Measurements from ENCODE around the gene C4orf17.
"Not testable (repeated sequence)": the region's sequence is repeated elsewhere in the genome, so short reads cannot be mapped to it uniquely, and the experiment has no call there.

C4orf17 gene

DNA sequence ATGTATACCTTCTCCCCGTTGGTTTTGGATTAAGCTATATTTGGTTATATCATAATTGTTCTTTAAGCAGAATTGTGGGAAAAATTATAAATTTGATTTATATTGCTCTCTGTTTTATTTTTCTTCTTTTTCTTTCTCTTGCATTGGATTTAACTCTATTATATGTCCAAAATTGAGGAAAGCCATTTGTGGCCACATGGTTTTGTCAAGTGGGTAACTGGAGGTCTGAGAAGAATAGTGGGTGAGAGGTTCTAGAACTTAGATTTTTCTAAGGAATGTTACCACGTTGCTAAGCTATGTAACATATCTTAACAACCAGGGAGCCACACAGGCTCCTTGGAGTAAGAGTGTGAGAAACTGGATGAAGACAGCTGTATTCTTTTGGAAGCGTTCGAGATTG is at the start of gene C4orf17:
TSS of gene C4orf17 (plus strand) at position 301 of the 400 bp plus-strand sequence. CDS start 2,061 bp downstream, outside the sequence.
- no peak for DNase-seq (ENCODE audit: low read depth in 2 of 2)

DNA sequence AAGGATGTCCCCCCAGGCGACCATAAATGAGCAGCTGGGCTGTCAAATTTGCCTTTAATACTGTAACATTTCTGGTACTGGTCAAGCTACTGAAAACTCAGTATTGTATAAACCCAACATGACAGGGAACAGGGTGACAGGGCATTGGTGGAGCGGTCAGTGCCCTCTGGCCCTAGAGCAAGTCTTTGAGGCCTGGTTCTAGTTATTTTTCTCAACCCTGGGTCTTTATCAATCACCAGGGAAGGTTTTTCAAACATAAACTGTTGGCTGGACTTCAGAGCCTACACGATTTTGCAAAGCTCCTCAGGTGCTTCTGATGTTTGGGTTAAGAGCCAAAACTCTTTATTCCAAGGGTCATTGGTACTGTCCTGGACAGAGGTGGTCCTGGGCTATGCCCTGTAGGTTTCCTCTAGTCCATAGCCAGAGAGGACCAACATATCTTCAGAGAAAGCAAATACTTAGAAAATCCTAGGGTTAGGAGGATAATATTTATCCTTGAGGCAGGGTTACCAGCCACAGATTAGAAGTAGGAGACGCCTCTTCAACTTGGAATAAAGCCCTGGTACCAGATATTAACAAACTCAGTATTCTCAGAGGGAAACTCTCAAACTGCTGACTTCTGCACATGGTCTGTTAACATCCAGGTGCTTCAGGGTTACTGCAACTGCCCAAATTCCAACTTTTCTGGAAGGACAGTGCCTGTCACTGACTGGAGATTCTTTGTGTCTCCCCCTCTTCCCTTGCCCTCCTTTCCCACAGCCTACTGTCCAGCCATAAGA is 49.0 kb upstream of the C4orf17 start:
- no peak for DNase-seq (ENCODE audit: low read depth in 2 of 2)

DNA sequence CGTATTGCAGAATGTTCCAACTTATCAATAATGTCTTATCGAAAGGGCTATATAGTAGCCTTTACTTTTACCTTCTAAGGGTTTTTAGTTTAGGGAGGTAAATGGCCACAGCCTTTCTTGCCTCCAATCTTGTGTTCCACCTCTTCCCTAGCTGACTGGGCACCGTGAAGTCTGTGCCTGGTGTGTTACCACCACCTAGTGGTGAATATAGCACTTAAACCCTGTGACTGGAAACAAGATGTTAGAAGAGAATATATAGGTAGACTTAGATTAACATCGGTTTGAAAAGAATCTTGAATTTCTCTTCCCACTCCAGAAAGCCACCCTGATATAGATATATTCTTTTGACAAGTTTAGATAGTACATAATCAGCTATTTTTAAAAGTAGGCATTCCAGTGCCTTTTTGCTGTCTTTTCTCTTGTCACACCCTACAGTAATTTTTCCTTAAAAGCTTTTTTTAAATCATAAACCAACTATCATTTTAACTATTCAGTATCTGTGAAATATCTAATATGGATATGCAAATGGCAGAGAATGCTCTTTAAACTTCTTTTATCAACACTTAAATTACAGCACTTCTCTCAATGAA is 47.9 kb upstream of the C4orf17 start:
- no peak for DNase-seq (ENCODE audit: low read depth in 2 of 2)

DNA sequence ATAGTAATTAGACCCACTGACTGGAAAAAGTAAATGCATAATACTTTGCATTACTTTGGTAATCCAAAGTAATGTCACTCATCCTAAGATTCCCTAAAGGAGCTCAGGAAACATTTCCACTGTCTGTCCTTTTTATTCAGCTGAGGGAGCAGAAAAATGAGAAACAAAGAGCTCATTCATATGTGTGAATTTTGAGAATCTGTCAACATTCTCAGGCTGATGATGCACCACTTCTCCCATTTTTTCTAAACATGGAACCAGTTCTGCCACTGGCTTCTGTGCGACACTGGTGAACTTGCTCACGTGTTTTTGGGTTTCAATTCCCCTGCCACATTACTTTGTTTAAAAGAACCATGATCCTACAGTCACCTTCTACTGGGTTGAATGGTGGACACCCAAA is 47.3 kb upstream of the C4orf17 start:
- DNase-seq (ENCODE audit: low read depth in 2 of 2): no peak

DNA sequence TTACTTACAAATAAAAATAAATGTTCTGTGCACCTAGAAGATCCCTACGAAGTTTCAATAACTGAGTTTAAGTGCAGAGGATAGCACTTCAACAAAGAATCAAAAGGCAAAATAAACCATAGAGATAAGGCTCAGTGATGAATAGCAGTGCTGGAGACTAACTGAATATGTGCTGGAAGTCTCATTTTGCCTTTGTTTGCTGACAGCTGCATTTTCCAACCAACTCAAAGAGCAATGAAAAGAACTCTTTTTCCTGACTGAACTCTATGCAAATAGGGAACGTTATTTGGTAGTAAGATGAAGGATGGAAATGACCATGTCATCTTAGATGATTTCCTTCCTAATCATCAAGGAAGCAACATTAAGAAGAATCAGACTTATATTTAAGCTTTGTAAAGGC is 42.9 kb upstream of the C4orf17 start:
- no peak for DNase-seq (ENCODE audit: low read depth in 2 of 2)

DNA sequence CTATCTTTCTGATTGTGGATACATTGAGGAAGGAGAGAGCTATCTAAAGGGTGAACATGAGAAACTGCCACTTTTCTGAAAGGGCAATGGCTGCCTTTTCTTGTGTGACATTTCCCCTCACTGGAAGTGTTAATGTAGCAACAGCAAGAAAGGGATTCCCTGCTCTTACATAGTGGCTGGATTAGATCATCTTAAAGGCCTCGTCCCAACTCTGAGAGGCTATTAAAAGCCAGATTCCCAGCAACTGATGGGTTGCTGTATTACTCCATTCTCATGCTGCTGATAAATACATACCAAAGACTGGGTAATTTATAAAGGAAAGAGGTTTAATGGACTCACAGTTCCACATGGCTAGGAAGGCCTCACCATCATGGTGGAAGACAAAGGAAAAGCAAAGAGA is 41.9 kb upstream of the C4orf17 start:
- DNase-seq (ENCODE audit: low read depth in 2 of 2): no peak

DNA sequence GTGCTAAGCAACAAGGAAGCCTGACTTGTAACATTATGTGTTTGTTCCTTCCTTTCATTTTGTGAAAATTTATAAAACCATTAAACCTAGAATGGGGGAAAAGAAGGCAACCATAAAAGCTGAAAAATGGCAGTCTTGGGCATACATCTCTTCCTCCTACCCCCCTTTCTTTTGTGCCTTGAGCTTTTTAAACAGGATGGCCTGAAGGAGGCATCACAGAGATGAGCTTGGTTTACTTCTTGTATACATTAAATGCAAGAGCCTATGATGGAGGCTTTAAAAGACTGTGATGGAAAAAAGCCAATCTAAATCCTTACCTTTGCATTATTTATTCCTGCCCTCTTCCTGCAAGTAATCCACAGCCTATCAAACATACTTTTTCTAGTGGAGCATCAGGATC is 39.5 kb upstream of the C4orf17 start:
- no peak for DNase-seq (ENCODE audit: low read depth in 2 of 2)

DNA sequence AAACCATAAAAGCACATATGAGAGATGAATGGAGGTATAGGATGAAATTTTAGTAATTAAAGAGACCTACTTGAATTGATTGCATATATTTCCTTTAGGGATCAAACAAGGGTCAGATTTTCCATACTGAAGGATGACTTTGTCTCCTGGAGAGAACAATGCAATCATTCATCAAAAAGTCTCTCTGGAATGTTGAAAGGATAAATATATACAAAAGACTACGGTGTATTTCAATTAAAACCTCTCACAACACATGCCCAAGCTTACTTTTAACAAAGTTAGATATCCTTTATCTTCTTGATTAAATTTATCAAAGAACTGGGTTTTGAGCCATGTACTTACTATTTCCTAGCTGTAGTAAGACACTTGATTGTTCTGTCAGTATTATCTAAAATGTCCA is 38.9 kb upstream of the C4orf17 start:
- DNase-seq (ENCODE audit: low read depth in 2 of 2): no peak

DNA sequence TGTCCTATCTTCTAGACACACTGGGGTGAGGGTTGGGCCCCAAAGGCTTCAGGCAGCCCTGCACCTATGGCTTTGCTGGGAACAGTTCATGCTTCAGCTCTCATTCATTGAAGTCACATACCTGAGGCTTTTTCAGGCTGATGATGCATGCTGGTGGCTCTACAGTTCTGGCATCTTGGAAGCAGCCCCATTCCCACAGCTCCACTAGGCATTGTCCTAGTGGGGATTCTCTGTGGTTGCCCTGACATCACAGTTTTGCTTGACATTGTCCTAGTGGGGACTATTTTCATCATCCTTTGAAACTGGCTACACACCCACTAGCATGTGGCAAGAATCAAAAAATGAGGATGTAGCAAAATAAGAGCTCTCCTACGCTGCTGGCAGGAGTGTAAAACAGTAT is 37.7 kb upstream of the C4orf17 start:
- DNase-seq (ENCODE audit: low read depth in 2 of 2): no peak

DNA sequence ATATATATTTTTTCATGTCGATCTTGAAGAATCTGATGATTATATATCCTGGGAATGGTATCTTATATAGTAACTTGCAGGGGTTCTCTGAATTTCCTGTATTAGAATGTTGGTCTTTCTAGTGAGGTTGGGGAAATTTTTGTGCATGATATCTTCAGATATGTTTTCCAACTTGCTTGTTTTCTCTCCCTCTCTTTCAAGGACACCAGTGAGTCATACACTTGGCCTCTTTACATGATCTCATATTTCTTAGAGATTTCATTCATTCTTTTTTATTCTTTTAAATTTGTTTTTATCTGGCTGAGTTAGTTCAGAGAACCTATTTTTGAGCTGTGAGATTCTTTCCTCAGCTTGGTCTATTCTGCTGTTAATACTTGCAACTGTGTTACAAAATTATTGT is 27.2 kb upstream of the C4orf17 start:
- no peak for DNase-seq (ENCODE audit: low read depth in 2 of 2)

DNA sequence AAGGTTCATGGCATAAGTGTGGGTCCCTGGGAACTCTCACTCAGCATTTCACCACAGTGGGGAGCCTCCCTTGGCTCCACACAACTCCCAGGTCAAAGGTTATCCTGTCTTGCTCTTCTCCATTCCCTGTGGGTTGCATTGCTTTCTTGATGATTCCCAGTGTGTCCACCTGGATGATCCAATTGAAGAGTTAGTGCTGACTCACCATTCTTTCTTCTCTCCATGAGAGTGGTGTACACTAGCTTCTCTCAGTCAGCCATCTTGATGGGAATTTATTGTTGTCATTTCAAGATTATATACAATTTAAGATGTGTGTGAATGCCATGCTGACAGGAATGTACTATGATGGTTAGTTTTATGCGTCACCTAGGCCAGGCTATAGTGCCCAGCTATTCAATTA is 25.6 kb upstream of the C4orf17 start:
- DNase-seq (ENCODE audit: low read depth in 2 of 2): no peak

DNA sequence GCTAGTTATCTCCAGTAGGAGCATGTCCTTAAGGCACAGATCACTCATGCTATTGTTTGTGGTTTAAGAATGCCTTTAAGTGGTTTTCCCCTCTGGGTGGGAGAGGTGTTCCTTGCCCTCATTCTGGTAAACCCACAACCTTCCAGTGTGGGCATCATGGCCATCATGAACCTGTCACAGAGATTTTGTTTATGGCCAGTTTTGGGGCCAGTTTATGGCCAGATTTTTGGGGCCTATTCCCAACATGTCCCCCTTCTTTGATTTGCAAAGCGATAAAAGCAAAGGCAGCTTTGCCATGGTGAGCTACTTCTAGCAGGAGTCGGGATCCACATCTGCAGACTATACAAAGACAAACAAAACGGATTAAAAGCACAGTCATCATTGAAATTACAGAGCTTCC is 24.2 kb upstream of the C4orf17 start:
- not testable (repeated sequence) for DNase-seq (ENCODE audit: low read depth in 2 of 2)

DNA sequence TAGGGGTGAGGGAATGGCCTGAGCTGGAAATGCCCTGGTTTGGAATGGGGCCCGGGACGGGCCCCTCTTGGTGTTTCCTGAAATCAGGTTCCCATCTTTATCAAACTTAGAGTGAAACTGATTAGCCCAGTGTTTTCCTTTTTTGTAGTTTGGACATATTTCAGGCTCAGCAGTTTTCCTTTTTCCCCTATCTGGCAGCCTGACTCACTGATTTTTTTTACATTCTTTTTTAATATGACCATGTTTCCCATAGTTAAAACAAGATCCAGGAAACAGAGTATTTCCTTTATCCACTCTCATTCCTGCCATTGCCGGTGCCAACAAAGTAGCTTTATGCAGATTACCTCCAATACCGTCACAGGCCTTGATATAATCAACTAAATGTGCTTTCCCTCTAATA is 20.5 kb upstream of the C4orf17 start:
- DNase-seq (ENCODE audit: low read depth in 2 of 2): no peak

DNA sequence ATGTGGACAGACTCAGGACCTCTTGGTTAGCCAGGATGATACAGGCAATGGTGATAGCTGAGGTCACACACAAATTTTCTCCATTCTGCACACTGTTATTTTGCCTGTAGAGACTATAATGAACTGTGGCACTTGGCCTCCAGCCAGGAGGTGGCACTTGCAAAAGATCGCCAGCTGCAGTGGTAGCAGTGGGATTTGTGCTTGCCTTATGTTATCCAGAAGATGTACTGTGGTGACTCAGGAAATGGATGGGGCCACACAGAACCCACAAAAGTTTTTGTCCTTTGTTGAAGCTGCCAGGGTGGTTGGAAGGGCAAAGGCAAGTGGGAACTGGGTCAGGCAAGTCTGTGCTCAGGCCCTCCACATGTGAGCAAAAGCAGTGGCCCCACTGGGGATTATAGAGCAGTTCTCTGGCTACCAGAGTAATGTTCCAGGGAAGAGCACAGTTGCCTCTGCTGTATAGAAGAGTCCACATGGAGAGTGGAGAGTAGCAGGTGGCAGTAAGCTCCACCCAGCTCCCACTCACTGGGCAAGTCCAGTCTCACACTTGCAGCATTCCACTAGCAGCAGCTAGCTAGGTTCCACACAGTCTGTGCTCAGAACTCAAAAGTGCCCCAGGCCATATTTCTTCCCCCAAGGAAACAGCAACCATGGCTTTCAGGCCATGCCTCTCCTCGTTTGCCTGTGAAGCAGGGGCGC is 5.9 kb upstream of the C4orf17 start:
- DNase-seq (ENCODE audit: low read depth in 2 of 2): no peak

DNA sequence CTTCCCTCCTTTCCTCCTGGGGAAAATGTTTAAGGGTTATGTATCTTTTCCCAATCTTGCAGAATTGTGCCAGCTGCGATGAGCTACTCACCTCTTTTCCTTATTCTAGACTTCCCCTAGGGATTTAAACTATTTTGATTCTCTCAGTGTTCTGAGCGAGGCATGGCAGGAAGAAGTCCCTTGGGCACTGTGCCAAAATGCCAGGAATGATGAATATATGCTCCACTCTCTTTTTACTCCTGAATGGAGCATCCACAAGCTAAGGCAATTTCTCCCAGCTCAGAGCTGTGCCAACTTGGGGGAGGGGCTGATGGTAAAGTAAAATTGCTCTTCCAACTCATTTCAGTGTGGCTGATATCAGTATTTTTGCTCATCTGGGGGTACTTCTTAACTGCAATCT is 4.0 kb upstream of the C4orf17 start:
- DNase-seq (ENCODE audit: low read depth in 2 of 2): no peak

DNA sequence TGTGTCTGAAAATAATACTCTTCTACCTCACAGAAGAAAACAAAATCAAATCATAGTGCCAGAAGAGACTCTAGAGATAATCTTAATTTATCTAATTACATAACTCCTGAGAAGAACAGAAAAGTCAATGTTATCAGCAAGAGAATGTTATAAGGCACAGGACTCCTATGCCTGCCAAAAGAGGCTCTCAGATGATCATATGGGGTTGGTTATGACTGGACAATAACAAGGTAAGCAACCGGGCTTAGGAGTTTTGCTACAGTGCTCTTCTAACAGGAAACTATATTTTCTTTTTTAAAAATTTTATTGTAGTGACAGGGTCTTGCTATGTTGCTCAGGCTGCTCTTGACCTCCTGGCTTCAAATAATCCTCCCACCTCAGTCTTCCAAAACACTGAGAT is 3.5 kb upstream of the C4orf17 start:
- DNase-seq (ENCODE audit: low read depth in 2 of 2): no peak

DNA sequence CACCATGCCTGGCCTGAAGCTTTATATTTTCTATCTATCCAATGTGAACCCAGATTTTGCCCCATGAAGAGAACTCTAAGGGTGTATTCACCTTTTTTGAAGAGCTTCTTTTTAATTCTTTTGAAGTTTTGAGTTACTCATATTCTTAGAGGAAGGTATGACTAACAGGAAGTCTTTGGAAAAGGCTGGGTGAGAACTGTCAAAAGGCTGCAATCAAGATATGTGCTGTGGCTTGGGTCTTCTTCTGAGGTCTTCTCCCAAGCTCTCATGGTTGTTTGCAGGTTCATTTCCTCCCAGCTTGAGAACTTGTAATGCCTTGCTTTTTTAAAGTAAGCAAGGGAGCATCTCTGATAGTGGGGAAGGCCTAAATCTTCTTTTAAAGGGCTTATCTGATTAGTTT is 3.1 kb upstream of the C4orf17 start:
- DNase-seq (ENCODE audit: low read depth in 2 of 2): peak in 1 of 2 donors; percentile 1

DNA sequence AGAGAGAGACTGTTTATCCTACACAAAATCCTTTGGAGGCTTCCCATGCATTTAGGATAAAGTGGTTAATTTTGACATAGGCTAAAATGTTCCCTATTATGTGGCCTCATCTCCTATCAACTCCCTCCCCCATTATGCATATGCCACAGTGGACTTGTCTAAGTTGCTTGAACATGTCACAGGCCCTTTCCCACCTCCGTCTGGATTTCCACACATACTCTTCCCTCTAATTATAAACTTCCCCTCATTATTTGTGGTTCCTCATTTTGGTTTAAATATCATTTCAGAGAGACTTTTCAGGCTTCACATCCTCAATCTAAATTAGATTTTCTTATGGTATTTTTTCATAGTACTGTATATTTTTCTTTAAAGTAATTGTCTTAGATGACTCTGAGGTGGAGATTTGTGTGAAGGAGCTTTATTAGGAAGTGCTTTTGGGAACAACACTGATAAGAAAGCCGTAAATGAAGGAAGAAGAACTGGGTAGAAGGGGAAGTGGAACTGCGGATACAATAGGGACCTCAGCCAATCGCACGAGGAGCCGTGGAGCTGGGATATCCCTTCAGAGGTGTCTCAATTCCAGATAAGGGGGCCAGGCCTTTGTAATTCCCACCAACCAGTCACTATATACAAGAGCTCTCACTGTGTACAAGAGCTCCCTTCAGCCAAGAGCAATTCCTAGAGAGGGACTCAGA is 7.9 kb downstream of the C4orf17 start:
- DNase-seq (ENCODE audit: low read depth in 2 of 2): no peak

DNA sequence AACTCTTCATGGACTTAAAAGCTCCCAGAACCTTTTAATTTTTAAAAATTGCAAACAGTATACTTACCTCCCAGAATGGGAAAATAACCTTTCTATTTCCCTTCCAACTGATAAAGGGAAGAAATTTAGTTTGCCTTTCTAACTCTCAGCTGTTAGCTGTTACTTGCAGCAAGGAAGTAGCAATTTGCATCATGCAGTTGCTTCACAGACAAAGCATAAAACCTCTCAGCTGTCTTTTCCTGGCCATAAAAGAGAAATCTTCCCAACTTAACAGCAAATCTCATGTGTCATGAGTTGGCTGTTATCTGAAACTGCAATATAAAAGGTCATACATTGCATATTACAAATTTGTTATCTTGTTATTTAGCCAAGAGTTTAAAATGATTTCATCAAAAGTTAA is 18.4 kb downstream of the C4orf17 start:
- no peak for DNase-seq (ENCODE audit: low read depth in 2 of 2)

DNA sequence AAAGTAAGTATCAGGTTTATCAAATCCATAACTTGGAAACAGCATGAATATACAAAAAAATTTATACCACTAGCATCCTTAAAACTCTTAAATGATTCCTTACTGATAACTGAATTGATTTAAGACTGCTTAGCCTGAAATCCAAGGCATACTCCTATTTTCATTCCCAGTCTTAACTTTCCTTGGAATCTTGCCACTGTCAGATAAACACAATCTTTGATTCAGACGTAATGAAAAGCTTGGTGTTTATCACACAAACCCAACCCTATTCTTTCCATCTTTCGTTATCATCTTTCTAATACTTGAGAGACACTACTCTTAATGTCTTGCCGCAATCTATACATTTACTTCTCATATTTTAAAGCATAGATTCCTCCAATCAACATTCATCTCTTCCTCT is 19.1 kb downstream of the C4orf17 start:
- DNase-seq (ENCODE audit: low read depth in 2 of 2): no peak

DNA sequence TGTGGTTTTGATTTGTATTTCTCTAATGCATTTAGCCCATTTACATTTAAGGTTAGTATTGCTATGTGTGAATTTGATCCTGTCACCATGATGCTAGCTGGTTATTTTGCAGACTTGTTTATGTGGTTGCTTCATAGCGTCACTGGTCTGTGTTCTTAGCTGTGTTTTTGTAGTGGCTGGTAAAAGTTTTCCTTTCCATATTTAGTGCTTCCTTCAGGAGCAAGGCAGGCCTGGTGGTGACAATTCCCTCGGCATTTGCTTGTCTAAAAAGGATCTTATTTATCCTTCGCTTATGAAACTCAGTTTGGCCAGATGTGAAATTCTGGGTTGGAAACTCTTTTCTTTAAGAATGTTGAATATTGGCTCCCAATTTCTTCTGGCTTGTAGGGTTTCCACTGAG is 23.9 kb downstream of the C4orf17 start:
- not testable (repeated sequence) for DNase-seq (ENCODE audit: low read depth in 2 of 2)

DNA sequence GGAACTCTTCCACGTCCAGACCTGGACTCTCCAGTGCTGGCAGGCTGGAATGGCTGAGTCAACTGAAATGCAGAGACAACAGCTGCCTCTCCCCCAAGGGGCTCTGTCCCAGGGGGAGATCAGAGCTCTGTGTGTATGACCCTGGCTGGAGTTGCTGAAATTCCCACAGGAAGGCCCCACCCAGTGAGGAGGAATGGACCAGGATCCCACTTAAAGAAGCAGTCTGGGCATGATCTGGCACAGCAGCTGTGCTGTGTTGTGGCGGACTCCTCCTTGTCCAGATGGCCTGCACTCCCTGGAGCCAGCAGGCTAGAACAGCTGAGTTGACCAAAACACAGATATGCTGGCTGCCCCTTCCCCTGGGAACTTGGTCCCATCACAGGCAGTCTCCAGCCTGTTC is 25.4 kb downstream of the C4orf17 start:
- DNase-seq (ENCODE audit: low read depth in 2 of 2): no peak

DNA sequence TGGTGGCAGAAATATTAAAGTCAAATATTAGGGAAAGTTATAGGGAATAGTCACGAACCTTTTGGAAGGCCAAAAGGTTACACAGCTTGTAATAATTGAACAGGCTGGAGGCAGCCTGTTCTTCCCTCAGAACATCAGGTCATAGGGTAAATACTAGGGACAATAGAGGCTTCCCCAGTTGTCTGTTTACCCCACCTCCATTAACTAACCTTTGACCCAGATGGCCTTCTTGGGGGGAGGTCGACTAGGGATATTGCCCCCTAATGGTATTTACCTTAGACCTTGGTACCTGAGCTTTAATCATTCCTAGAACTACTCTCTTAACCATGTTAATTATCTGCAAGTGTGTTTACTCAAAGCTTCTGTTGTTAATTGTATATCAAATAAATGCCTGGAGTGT is 26.0 kb downstream of the C4orf17 start:
- DNase-seq (ENCODE audit: low read depth in 2 of 2): no peak

All from stimulated activated CD8-positive, alpha-beta memory T cell treated with anti-CD3 and anti-CD28 coated beads, Interleukin-15, amount 100 ng/mL, for 48 hours (primary cell).